ENCODE results near the gene STAT5B.

Gene STAT5B

GRCh38 chr17:42153919-42154742, 122.1 kb downstream of the STAT5B start:
- peaks cover 19% of the 10 kb centered on the region for H3K4me1 Mint-ChIP-seq (ENCODE audit: low read depth)
- DNase-seq (ENCODE audit: low spot score), result no peak
- H3K4me3 Mint-ChIP-seq, result peak overlapping the region; percentile 85
- peak overlapping the region; percentile 73 for H3K27ac Mint-ChIP-seq
- H3K9me3 Mint-ChIP-seq, result no peaks in the 10 kb centered on the region
- H3K27me3 Mint-ChIP-seq (ENCODE audit: low read depth), result no peaks in the 10 kb centered on the region
- peaks cover 8% of the 10 kb centered on the region for H3K36me3 Mint-ChIP-seq (ENCODE audit: low read depth)

Measured in T-helper 2 cell treated with Interferon-gamma antibody and Interleukin-4, amounts not matched to agents 5 μg/mL and 100 μg/mL, for 36 hours (primary cell).